Skin epidermis (tissue), 12 donors: ENCODE data around the gene LHX3.
A peak's percentile ranks its signal among the peaks of the same experiment; 100 is the strongest.
"Not testable (repeated sequence)": the region's sequence is repeated elsewhere in the genome, so short reads cannot be mapped to it uniquely, and the experiment has no call there.

Source experiments
- H3K27ac ChIP-seq, 21 experiments: fragments of 200-600 bp; sonication (generic) in 11 of 21; one replicate each; pipeline ENCODE4 v1.5.0; 2020; ENCODE audit warnings: mild to moderate bottlenecking in 3 of 21, inconsistent platforms in 2 of 21, moderate library complexity in 2 of 21
- H3K4me3 ChIP-seq, 7 experiments: fragments of 200-600 bp; sonication (generic) in 2 of 7; one replicate each; pipeline ENCODE4 v1.5.0; 2020; ENCODE audit warnings: inconsistent platforms in 2 of 7, mild to moderate bottlenecking in 2 of 7, moderate library complexity in 1 of 7

Gene LHX3

DNA sequence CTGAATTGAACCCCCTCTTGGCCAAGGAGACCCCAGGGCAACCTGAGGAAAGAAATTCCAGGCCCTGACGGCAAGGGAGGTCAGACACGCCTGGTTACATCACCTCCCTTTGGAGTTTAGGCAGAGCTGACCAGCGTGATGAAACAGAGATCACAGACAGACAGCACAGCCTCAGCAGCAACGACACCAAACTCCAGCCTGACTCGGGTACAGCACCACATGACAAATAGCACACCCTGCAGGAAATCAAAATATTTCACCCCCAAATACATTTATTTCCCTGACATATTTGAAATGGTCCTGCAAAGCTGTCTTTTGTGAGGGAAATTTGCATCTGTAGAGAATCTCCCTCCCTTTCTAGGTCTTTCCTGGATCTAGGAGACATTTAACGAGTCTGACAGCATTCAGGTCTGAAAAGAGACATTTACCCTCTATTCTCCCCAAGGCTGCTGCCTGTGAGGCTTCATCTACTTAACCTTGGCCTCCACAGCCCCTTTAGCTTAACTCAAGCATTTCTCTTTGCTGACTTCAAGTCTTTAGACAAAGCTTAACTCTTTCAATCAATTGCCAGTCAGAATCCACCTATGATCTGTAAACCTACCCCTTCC, 38.1 kb upstream of the LHX3 start:
- Histone ChIP-seq H3K4me3 (no peak overlapping the region), H3K27ac (peak overlapping the region in 3 of 21 experiments; percentile 11 to 58 (median 19))

DNA sequence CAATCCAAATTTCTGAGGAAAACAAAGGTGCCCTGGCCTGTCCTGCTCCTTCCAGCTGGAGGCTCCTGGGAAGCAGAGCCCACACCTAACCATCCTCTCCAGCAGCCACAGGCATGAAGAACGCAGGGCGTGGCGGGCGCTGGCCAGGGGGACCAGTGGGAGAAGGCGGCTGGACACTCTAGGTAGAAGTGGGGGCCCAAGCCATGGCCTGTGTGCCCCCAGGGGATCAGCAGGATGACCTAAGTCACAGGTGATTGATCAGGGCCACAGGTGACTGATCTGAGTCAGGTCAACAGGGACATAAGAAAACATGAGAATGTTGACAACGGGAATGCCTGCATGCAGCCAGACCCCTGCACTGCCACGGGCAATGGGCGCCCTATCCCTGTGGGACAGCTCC, 37.3 kb upstream of the LHX3 start:
- Histone ChIP-seq H3K4me3 (no peak overlapping the region), H3K27ac (peak overlapping the region in 1 of 21 experiments; percentile 58)

DNA sequence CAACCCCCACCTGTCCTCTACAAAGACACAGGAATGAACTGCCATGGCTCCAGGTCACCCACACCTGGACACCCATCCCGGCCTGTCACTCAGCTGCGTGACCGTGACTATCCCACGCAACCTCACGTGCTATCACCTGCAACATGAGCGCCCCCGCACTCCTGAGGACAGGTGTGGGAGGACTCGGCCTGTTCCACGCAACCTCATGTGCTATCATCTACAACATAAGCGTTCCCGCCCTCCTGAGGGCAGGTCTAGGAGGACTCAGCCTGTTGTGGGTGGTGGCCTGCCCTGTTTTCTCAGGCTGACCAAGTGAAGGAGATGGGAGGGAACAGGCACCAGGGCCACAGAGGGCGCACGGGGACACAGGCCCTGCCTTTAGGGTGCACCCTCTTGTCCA, 36.6 kb upstream of the LHX3 start:
- no peak overlapping the region for H3K27ac ChIP-seq
- H3K4me3 ChIP-seq = no peak overlapping the region

DNA sequence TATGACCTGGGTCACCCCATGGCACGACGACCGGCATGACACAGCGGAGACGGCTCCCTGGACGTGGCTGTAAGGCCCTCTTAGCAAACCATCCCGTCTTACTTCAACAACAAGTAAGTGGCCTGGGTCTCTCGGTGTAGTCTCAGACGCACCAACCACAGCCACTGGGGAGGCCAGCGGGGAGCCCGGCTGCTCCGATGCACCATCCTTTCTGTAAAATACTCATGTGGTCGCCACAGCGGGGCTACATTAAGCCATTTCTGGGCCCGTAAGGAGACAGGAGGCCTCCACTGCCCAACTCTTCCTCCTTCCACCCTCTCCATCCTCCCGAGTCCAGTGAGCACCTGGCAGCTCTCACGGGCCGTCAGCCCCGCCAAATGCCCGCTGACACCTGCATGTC, 36.0 kb upstream of the LHX3 start:
- no peak overlapping the region for H3K27ac ChIP-seq
- no peak overlapping the region for H3K4me3 ChIP-seq

DNA sequence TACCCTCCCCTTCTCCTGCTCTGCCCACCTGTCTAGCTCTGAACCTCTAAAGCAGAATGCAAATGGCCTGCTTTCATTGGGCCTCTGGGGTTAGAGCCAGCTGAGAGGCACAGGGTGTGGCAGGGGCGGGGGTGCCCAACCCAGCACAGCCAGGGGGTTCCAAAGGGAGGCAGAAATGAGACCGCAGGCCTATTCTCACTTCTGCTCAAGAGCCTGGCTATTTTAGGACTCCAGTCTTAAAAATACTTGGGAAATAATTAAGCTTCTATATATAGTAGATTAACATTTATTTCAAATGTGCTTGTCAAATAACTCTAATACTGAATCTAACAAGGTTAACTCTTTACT, 35.0 kb upstream of the LHX3 start:
- Histone ChIP-seq H3K4me3 (no peak overlapping the region), H3K27ac (no peak overlapping the region)

DNA sequence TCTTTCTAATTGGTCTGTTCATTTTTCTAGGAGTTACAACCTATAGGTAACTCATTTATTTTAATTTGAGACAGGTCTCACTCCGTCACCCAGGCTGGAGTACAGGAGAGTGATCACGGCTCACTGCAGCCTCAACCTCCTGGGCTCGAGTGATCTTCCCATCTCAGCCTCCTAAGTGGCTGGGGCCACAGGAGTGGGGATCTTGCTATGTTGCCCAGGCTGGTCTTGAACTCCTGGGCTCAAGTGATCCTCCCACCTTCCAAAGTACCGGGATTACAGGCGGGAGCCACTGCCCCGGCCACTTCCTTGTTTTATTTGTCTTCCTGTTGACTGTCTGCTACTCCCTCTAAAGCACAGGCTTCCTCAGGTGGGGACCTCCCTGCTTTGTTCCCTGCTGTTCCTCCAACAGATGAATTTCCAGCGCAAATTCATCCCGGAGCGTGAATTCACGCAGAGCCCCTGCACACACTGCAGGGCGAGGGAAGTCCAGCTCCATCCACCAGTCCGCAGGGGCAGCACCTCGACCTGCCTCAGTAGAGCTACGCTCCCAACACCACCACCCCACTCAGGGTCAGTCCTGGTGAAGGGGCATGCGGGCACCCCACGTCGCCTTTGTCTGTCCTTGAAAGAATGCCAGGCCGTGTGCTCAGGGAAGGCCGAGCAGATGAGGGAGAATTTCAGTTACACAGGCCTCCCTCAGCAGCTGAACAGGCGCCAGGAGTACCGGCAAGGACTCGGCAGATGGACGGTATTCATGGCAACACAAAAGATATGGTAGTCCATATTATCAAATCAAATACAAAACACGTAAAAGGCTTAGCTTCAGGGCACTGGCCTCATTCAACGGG, 34.4 kb upstream of the LHX3 start:
- Histone ChIP-seq H3K27ac (peak overlapping the region in 1 of 21 experiments; percentile 50), H3K4me3 (no peak overlapping the region)

DNA sequence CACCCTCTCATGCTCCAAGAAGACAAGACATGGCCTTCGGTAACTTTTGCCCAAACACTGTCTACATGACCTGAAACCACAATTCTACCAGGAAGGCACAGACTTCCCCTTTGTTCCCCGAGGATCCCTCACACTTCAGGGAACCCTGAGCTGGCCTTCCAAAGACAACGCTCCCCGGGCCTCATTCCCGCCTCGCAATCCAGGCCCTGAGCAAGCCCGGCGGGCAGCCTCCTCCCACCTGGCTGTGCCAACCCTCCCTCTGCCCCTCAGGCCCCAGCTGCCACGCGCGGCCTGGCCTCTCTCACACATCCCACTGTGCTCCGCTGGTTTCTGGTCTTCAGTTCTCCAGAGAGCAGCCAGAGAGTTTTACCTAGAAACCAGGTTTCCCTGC, 33.4 kb upstream of the LHX3 start:
- no peak overlapping the region for H3K4me3 ChIP-seq
- peak overlapping the region in 1 of 21 experiments; percentile 50 for H3K27ac ChIP-seq

DNA sequence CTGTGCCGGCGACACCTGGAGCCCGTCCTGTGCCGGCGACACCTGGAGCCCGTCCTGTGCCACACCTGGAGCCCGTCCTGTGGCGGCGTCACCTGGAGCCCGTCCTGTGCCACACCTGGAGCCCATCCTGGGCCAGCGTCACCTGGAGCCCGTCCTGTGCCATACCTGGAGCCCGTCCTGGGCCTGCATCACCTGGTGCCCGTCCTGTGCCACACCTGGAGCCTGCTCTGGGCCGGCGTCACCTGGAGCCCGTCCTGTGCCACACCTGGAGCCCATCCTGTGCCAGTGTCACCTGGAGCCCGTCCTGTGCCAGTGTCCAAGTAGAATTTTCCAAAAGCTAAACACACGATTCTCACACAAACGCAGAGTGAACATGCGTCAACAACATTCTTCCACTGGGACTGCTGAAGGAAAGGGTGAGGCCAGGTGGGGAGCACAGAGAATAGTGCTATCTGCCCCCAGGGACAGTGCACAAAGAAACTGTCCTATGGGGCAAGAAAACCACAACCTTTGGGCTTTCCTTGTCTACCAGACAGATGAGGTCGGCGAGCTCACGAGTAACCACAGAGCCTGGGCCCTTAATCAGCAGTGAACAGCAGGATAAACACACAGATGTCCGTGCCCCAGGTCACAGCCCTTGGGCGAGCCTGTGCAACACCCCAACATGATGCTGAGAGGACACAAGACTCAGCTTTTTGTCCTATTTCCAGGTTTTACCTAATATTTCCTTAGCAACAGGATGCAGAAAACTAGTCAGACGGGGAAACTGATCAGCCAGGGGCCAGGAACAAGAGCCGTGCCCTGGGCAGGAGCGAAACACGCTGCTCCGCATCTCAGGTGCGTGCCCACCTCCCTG, 32.8 kb upstream of the LHX3 start:
- peak overlapping the region in 2 of 21 experiments; percentile 13 to 50 for H3K27ac ChIP-seq
- no peak overlapping the region for H3K4me3 ChIP-seq

DNA sequence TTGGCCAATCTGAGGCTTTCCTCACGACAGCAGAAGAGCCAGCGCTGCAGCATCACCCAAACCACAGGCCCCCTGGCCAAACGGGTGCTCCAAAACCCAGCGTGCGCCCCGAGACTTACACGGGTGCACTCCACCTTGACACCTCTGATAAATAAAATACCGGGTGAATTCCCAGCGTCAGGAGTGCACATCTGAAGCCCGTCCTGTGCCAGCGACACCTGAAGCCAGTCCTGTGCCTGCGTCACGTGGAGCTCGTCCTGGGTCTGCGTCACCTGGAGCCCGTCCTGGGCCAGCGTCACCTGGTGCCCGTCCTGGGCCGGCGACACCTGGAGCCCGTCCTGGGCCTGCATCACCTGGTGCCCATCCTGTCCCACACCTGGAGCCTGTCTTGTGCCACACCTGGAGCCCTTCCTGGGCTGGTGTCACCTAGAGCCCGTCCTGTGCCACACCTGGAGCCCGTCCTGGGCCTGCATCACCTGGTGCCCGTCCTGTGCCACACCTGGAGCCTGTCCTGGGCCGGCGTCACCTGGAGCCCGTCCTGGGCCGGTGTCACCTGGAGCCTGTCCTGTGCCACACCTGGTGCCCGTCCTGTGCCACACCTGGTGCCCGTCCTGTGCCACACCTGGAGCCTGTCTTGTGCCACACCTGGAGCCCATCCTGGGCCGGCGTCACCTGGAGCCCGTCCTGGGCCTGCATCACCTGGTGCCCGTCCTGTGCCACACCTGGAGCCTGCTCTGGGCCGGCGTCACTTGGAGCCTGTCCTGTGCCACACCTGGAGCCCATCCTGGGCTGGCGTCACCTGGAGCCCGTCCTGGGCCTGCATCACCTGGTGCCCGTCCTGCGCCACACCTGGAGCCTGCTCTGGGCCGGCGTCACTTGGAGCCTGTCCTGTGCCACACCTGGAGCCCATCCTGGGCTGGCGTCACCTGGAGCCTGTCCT, 31.8 kb upstream of the LHX3 start:
- peak overlapping the region in 2 of 21 experiments; percentile 13 to 41 for H3K27ac ChIP-seq
- not testable (repeated sequence) for H3K4me3 ChIP-seq

DNA sequence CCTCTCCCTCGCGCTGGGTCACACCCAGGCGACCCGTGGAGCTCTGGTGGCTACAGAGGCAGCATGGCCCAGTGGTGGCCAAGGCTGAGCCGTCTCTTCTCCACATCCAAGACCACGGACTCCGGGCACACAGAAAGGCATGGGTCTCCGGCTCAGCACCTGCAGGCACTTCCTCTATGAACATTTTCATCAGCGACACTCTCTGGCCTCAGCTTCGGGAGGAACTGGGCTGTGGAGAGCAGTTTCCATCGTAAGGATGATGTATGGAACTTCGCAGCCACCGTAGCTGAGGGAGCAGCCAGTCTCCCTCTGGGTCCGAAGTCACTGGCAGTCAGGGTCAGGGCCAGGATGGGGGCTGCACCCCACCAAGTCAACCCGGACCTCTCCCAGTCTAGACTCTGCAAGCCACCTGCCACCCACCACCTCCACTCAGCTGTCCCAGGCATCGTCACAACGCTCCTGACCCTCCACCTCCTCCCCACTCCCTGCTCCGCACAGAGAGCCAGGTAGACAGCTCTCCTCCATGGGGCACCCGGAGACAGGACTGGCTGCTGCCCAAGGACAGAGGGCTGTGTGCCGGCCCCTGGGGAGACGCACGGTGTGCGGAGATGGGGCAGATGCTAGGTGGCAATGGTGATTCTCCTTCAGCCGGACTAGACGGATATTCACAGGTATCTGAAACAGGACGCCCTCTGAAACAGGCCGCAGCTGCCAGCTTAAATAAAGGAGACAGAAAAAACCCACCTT, 31.0 kb upstream of the LHX3 start:
- H3K4me3 ChIP-seq = no peak overlapping the region
- H3K27ac ChIP-seq = no peak overlapping the region

DNA sequence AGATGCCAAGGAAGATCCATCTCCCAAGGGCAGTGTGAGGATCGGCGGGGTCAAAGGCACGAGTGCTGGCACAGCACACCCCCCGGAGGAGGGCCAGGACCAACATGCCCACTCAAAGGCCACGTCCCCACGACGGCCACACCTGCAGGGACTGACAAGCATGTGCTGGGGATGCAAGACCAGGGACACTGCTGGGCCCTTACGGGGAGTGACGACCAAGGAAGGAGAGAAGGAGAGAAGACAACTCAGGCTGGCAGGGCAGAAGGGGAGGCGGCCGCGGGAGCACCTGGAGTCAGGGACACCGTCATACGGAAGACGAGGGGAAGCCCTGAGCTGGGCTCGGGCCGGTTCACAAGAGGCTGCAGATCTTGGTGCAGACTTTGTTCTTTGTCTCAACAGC, 30.2 kb upstream of the LHX3 start:
- Histone ChIP-seq H3K27ac (no peak overlapping the region), H3K4me3 (no peak overlapping the region)

DNA sequence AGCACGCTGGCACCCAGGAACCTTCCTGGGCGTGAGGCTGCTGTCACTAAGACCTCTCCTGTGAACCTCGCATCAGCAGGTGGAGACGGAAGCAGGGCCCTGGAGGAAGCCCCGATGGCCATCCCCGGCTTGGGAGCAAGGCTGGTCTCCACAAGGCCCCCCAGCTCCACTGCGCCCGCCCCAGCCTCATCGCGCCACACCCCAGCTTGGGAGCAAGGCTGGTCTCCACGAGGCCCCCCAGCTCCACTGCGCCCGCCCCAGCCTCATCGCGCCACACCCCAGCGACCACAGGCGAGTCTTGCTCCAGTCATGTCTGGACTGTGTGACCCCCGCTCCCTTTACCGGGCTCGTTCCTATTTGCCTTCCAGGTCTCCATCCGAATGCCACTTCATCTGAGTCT, 29.7 kb upstream of the LHX3 start:
- no peak overlapping the region for H3K27ac ChIP-seq

DNA sequence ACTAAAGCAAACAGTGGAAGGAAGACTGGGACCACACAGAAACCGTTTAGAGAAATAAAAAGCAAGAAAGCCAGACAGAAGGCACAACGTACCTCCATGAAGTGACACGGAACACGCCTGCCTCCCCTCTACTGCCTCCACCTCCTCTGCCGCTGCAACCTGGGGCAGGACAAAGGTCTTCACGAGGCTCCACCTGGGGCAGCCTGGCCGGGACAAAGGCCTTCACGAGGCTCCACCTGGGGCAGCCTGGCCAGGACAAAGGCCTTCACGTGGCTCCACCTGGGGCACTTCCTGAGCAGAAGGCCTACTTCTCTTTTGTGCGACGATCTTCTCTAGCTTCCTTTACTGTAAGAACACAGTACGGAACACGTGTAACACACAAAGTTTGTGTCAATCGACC, 28.9 kb upstream of the LHX3 start:
- no peak overlapping the region for H3K4me3 ChIP-seq
- H3K27ac ChIP-seq = no peak overlapping the region

More for the DNA sequence above, 29.7 kb upstream of the LHX3 start:
- H3K4me3 ChIP-seq = no peak overlapping the region

DNA sequence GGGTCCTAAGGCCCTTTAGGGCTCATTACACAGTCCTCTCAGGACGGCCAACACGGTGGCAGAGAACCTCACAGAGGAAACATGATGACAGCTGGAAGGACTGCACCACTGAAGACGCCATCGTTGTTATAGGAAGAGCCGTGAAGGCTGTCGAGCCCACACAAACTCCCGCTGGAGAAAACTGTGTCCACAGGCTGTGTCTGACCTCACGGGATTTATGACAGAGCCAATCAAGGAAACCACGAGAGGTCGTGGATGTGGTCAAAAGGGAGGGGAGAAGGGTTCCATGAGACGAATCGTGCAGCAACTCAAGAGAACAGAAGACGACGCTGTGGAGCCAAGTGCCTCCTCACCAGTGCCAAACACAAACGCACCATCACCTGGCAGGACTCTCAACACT, 28.5 kb upstream of the LHX3 start:
- no peak overlapping the region for H3K4me3 ChIP-seq
- H3K27ac ChIP-seq = no peak overlapping the region

DNA sequence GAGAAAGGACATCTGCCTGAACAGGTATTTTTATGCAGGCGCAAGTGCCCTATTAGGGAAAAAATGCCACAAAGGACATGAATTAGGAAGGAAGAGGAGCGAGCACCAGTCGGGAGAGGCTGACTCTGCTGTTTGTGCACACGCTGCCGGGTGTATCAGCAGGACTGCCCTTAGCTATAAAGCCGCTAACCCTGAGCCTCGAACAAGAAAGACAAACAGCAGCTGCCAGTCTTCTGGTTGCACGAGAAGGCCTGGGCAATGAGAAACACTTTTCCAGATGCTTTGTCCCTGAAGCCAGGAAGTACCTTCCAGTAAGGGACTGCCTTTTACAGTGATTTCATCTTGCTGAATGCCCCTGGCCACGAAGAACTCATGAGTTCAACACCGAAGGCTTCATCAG, 28.0 kb upstream of the LHX3 start:
- Histone ChIP-seq H3K4me3 (no peak overlapping the region), H3K27ac (no peak overlapping the region)

DNA sequence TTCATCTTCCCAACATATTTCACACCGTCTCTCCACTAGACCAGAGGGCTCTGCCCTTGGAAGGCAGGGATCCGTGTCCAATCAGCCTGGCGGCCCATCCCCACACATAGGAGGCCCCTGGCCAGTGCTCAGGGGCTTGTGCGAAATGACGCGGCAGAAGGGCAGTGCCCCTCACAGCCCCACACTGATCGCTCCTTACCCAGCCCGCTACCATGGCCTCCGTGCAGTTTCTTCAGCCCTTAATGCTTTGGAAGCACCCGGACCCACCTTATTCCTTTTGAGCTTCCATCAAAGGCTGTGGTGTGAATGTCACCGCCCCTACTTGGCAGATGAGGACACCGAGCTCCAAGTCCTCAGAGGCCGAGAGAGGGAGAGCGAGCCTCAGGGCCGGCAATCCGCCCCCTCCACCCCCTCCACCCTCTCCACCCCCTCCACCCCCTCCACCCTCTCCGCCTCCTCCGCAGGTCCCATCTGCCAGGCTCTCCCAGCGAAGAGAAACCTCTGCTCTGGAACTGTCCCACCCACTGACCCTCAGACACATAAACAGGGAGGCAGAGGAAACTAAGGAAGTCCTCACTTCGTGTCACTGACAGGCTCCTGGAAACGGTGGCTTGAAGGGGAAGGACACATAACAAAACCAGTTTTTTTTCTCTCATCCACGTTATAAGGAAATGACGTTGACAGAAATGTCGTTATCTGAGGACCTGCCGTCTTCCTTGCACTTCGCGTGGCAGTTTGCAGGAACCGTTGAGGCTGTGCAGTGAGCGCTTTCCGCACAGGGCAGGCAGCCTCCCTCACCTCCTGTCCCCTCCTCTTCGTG, 26.8 kb upstream of the LHX3 start:
- Histone ChIP-seq H3K27ac (peak overlapping the region in 1 of 21 experiments; percentile 4), H3K4me3 (no peak overlapping the region)

DNA sequence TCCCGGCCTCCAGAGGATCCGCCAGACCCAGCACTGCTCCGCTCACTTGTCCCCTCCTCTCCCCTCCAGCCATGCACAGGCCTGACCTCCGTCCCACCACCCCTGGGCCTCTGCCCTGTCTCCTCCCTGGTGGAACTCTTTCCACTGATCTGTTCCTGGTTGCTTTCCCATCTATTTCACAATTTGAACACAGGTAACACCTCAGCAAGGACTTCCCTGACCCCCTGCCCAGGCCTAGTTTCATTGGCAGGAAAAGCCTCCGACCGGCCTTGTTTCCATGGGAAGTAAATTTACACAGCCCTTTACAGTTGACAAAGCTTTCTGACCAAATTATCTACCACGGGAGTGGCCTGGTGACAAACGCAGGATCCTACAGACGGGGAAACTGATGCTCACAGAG, 25.8 kb upstream of the LHX3 start:
- Histone ChIP-seq H3K4me3 (no peak overlapping the region), H3K27ac (no peak overlapping the region)

DNA sequence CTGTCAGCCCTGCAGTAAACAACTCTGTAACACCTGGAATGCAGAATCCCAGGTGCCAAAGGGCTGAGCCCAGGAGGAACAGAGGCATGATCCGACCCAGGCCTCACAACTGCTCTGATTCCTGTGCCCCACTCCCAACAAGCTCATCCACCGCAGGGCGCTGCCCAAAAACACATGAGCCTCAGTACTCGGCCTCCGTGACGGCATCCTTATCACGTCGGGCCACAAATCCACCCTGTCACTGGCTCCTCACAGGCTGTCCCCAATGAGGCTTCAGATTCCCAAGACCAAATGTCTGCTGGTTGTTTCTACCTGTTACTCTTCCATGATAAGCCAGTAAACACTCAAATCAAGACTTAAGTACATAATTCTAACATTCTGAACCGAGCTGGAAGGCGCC, 25.4 kb upstream of the LHX3 start:
- no peak overlapping the region for H3K27ac ChIP-seq
- H3K4me3 ChIP-seq = no peak overlapping the region
